HG03565 (cell line): Measurements from ENCODE around the gene RBM38.
"Not testable (repeated sequence)": the region's sequence is repeated elsewhere in the genome, so short reads cannot be mapped to it uniquely, and the experiment has no call there.

Experiments
- ATAC-seq: cut with Tn5 transposase; IDR thresholded peaks from one replicate; pipeline ENCODE4 v1.9.1; 2021; ENCODE audit warnings: mild to moderate bottlenecking, moderate library complexity; ENCODE audit not compliant: unreplicated experiment

RBM38 gene

GRCh38 chr20:57390604-57391438, at the start of gene RBM38:
RBM38 (plus strand) TSS chr20:57391396; CDS start chr20:57391582, 186 bp downstream.
- ATAC-seq: peak; percentile 34

- no peak for ATAC-seq
Measured at GRCh38 chr20:57341663-57342062, 49.5 kb upstream of the RBM38 start.

GRCh38 chr20:57342829-57343228, 48.4 kb upstream of the RBM38 start:
- no peak for ATAC-seq

GRCh38 chr20:57346477-57346876, 44.7 kb upstream of the RBM38 start:
- ATAC-seq: no peak

GRCh38 chr20:57347393-57347792, 43.8 kb upstream of the RBM38 start:
- ATAC-seq: no peak

GRCh38 chr20:57348200-57348921, 42.8 kb upstream of the RBM38 start:
- not testable (repeated sequence) for ATAC-seq

- not testable (repeated sequence) for ATAC-seq
Measured at GRCh38 chr20:57348922-57349574, 42.1 kb upstream of the RBM38 start.

- no peak for ATAC-seq
Measured at GRCh38 chr20:57350081-57350710, 41.0 kb upstream of the RBM38 start.

- ATAC-seq: not testable (repeated sequence)
Measured at GRCh38 chr20:57350726-57351041, 40.5 kb upstream of the RBM38 start.

- ATAC-seq: peak; percentile 54
Measured at GRCh38 chr20:57351042-57351783, 40.0 kb upstream of the RBM38 start, which contains the start of gene RAE1. RAE1 (plus strand) TSS chr20:57351255; CDS start chr20:57354039, 2,784 bp downstream.

GRCh38 chr20:57352305-57352704, 38.9 kb upstream of the RBM38 start:
- no peak for ATAC-seq

GRCh38 chr20:57353351-57353750, 37.8 kb upstream of the RBM38 start:
- ATAC-seq: no peak

GRCh38 chr20:57361517-57361916, 29.7 kb upstream of the RBM38 start:
- ATAC-seq: no peak

- no peak for ATAC-seq
Measured at GRCh38 chr20:57364451-57364850, 26.7 kb upstream of the RBM38 start.

GRCh38 chr20:57369596-57369995, 21.6 kb upstream of the RBM38 start:
- ATAC-seq: no peak

- ATAC-seq: no peak
Measured at GRCh38 chr20:57370316-57370715, 20.9 kb upstream of the RBM38 start.

- no peak for ATAC-seq
Measured at GRCh38 chr20:57371363-57371762, 19.8 kb upstream of the RBM38 start.

GRCh38 chr20:57372157-57372556, 19.0 kb upstream of the RBM38 start:
- no peak for ATAC-seq

GRCh38 chr20:57372581-57373350, 18.4 kb upstream of the RBM38 start:
- ATAC-seq: no peak
